Testis (tissue), 3 donors: ENCODE results near the gene GPT2. TPM values are rescaled to one million over a fixed set of nuclear protein-coding genes. Genes with fewer than 3 reads are reported as not detected.

Experiments
- DNase-seq: peaks from one replicate; pipeline ENCODE4 v3.0.0-alpha.2; 2019
- H3K27ac ChIP-seq, 2 donors: fragments of 200-600 bp; sonication (generic); one replicate each; pipeline ENCODE4 v1.5.1; 2019
- H3K27me3 ChIP-seq: fragments of 200-600 bp; sonication (generic); one replicate; pipeline ENCODE4 v1.5.1; 2019
- H3K36me3 ChIP-seq: fragments of 200-600 bp; sonication (generic); one replicate; pipeline ENCODE4 v1.5.1; 2017; ENCODE audit warnings: low read depth; ENCODE audit errors: missing control alignments
- H3K4me1 ChIP-seq: fragments of 200-600 bp; sonication (generic); one replicate; pipeline ENCODE4 v1.5.1; 2019
- H3K4me3 ChIP-seq, 2 donors: fragments of 200-600 bp; sonication (generic); one replicate each; pipeline ENCODE4 v1.5.1; 2017 to 2019
- H3K9me3 ChIP-seq: fragments of 200-600 bp; sonication (generic); one replicate; pipeline ENCODE4 v1.5.1; 2017
- CTCF ChIP-seq, 3 experiments: fragments of 450-650 bp in 2 of 3; fragments of 200-600 bp in 1 of 3; sonication (generic) in 1 of 3; IDR thresholded peaks; one replicate each; pipeline ENCODE4 v1.5.1; 2016 to 2019; ENCODE audit warnings: antibody characterized with exemption in 3 of 3, mild to moderate bottlenecking in 2 of 3, moderate library complexity in 1 of 3
- POLR2A ChIP-seq: fragments of 450-650 bp; IDR thresholded peaks from one replicate; pipeline ENCODE4 v1.6.1; 2017; ENCODE audit warnings: antibody characterized with exemption, mild to moderate bottlenecking, moderate library complexity
- WGBS, 2 donors: methylation state at CpG; one replicate each; pipeline ENCODE4 v1.1.5; 2018; 5-methylcytosine and 5-hydroxymethylcytosine counted together
- intact Hi-C: fragments of 100-400 bp; cut with DNase I; formaldehyde crosslinking; loops from one replicate; pipeline ENCODE4 v1.15.1; 2023; ENCODE audit warnings: low total_unique reads
- polyA plus RNA-seq: library from polyadenylated mRNA; stranded (reverse); fragments of 350-450 nt; fragmentation: Illumina TruSeq; extraction: RNeasy Lipid Tissue Mini Kit (QIAGEN cat#74804); gene quantifications from one replicate; pipeline ENCODE4 v1.2.3, GENCODE V29; 2014; ENCODE audit warnings: low read depth, low replicate concordance; ENCODE audit not compliant: insufficient read depth
- total RNA-seq, 2 donors: library from RNA; depleted of rRNA; stranded (reverse); fragments of >200 nt; gene quantifications; one replicate each; pipeline ENCODE4 v1.2.3, GENCODE V29; 2016

GPT2 gene
- total and polyA plus RNA-seq, 3 donors from 2014 or later = 38.8 to 80.6 (median 46.6) TPM

- Histone ChIP-seq H3K9me3 (no peaks in the 10 kb centered on the region), H3K4me1 (peaks cover 21% of the 10 kb centered on the region), H3K27me3 (no peaks in the 10 kb centered on the region), H3K4me3 (no peak overlapping the region), H3K36me3 (no peaks in the 10 kb centered on the region), H3K27ac (peak overlapping the region; percentile 65 to 68)
- intact Hi-C loops = no loop called here
- DNase-seq = peak; percentile 45
- TF ChIP-seq CTCF (IDR thresholded peaks at IDR 0.05) = no peak
- no peak for TF ChIP-seq POLR2A
- 30 to 34% methylated on average over 8 to 12 of the region's 12 CpGs for WGBS, 2 donors
Measured at GRCh38 chr16:46885960-46886763, 2.0 kb downstream of the GPT2 start.

- 83 to 89% methylated on average over 16 of the region's 16 CpGs for WGBS, 2 donors
- Histone ChIP-seq H3K9me3 (no peaks in the 10 kb centered on the region), H3K27me3 (no peaks in the 10 kb centered on the region), H3K4me3 (no peak overlapping the region), H3K36me3 (no peaks in the 10 kb centered on the region), H3K27ac (peak overlapping the region in 1 of 2 donors; percentile 15), H3K4me1 (peaks cover 21% of the 10 kb centered on the region)
- no peak for TF ChIP-seq CTCF (IDR thresholded peaks at IDR 0.05)
- TF ChIP-seq POLR2A = no peak
- intact Hi-C loops = no loop called here
- DNase-seq = no peak
Measured at GRCh38 chr16:46886764-46887523, 2.8 kb downstream of the GPT2 start.

GRCh38 chr16:46887524-46887854, 3.3 kb downstream of the GPT2 start:
- no peaks in the 10 kb centered on the region for H3K27me3 ChIP-seq
- no peaks in the 10 kb centered on the region for H3K36me3 ChIP-seq
- H3K4me3 ChIP-seq = no peak overlapping the region
- peaks cover 21% of the 10 kb centered on the region for H3K4me1 ChIP-seq
- no peak overlapping the region for H3K27ac ChIP-seq
- no peak for DNase-seq
- TF ChIP-seq CTCF (IDR thresholded peaks at IDR 0.05) (no peak), POLR2A (no peak)
- 43 to 73% methylated on average over 2 of the region's 2 CpGs for WGBS, 2 donors
- no peaks in the 10 kb centered on the region for H3K9me3 ChIP-seq
- intact Hi-C loops = no loop called here

GRCh38 chr16:46889245-46889941, 5.2 kb downstream of the GPT2 start:
- no peak overlapping the region for H3K4me3 ChIP-seq
- H3K27ac ChIP-seq = no peak overlapping the region
- H3K4me1 ChIP-seq = peaks cover 31% of the 10 kb centered on the region
- H3K36me3 ChIP-seq = no peaks in the 10 kb centered on the region
- H3K9me3 ChIP-seq = no peaks in the 10 kb centered on the region
- H3K27me3 ChIP-seq = no peaks in the 10 kb centered on the region
- no peak for DNase-seq
- WGBS, 2 donors = 85 to 89% methylated on average over 4 to 5 of the region's 5 CpGs
- no peak for TF ChIP-seq CTCF (IDR thresholded peaks at IDR 0.05)
- no peak for TF ChIP-seq POLR2A
- intact Hi-C loops = no loop called here
